ENCODE results near the gene DISC1.
A peak's percentile ranks its signal among the peaks of the same experiment; 100 is the strongest.
"Not testable (repeated sequence)": the region's sequence is repeated elsewhere in the genome, so short reads cannot be mapped to it uniquely, and the experiment has no call there.

DISC1 gene

GRCh38 chr1:231776010-231776756 is 149.6 kb downstream of the DISC1 start:
- H3K4me3 ChIP-seq (replicated peaks; ENCODE audit: low read depth, low read length), result no peak overlapping the region
- DNase-seq (ENCODE audit: low read depth), result peak; percentile 61
- no peak for TF ChIP-seq CTCF (IDR thresholded peaks at IDR 0.05; ENCODE audit: low read length, missing control alignments)

- DNase-seq (ENCODE audit: low read depth), result no peak
- H3K4me3 ChIP-seq (replicated peaks; ENCODE audit: low read depth, low read length), result no peak overlapping the region
- TF ChIP-seq CTCF (IDR thresholded peaks at IDR 0.05; ENCODE audit: low read length, missing control alignments), result no peak
Observed at GRCh38 chr1:231776757-231777062, 150.1 kb downstream of the DISC1 start.

GRCh38 chr1:231778009-231778719 is 151.6 kb downstream of the DISC1 start:
- no peak overlapping the region for H3K4me3 ChIP-seq (replicated peaks; ENCODE audit: low read depth, low read length)
- no peak for TF ChIP-seq CTCF (IDR thresholded peaks at IDR 0.05; ENCODE audit: low read length, missing control alignments)
- peak; percentile 42 for DNase-seq (ENCODE audit: low read depth)

GRCh38 chr1:231779081-231779480 is 152.5 kb downstream of the DISC1 start:
- no peak for TF ChIP-seq CTCF (IDR thresholded peaks at IDR 0.05; ENCODE audit: low read length, missing control alignments)
- DNase-seq (ENCODE audit: low read depth), result no peak
- no peak overlapping the region for H3K4me3 ChIP-seq (replicated peaks; ENCODE audit: low read depth, low read length)

- DNase-seq (ENCODE audit: low read depth), result peak; percentile 72
- no peak overlapping the region for H3K4me3 ChIP-seq (replicated peaks; ENCODE audit: low read depth, low read length)
- TF ChIP-seq CTCF (IDR thresholded peaks at IDR 0.05; ENCODE audit: low read length, missing control alignments), result no peak
Observed at GRCh38 chr1:231781892-231782291, 155.3 kb downstream of the DISC1 start.

- not testable (repeated sequence) for H3K4me3 ChIP-seq (replicated peaks; ENCODE audit: low read depth, low read length)
Observed at GRCh38 chr1:231785073-231785472, 158.5 kb downstream of the DISC1 start.

GRCh38 chr1:231786126-231786525 is 159.5 kb downstream of the DISC1 start:
- no peak overlapping the region for H3K4me3 ChIP-seq (replicated peaks; ENCODE audit: low read depth, low read length)
- TF ChIP-seq CTCF (IDR thresholded peaks at IDR 0.05; ENCODE audit: low read length, missing control alignments), result no peak
- no peak for DNase-seq (ENCODE audit: low read depth)

More at GRCh38 chr1:231785073-231785472, 158.5 kb downstream of the DISC1 start:
- DNase-seq (ENCODE audit: low read depth), result not testable (repeated sequence)
